ENCODE results near the gene SNAI1.

SNAI1 gene

DNA sequence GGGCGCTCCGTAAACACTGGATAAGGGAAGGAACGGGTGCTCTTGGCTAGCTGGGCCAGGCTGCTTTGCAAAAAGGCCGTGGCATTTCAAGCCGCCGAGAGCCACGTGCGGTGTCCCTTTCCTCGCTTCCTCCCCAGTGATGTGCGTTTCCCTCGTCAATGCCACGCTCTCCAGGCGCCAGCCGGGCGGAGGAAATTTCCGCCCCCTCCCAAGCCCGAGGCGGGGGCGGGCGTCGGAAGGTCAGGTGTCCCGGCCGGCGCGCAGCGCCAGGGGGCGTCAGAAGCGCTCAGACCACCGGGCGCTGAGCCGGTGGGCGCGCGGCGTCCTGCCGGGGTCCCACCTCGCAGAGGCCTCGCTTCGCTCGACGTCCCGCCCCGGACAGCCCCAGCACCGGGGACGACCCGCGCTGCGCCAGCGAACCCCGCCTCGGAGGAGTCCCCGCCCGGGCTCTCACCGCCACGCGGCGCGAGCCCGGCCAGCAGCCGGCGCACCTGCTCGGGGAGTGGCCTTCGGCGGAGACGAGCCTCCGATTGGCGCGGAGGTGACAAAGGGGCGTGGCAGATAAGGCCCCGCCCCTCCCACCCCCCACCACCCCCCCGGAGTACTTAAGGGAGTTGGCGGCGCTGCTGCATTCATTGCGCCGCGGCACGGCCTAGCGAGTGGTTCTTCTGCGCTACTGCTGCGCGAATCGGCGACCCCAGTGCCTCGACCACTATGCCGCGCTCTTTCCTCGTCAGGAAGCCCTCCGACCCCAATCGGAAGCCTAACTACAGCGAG, at the start of gene SNAI1:
SNAI1 (plus strand) TSS at position 635 of the 777 bp plus-strand sequence; CDS start at position 715, 80 bp downstream.
- Histone ChIP-seq H3K4me3 (ENCODE audit: low read depth, low read length) (peak within 1 kb of the TSS; percentile 99), H3K27ac (ENCODE audit: low read depth, low read length) (peak within 1 kb of the TSS; percentile 5; the same call in 1 of the 2 replicates), H2AFZ (ENCODE audit: low read length, unreplicated experiment) (no peak within 1 kb of the TSS), H3K4me1 (ENCODE audit: control insufficient read depth, insufficient read depth, low read length, unreplicated experiment) (peaks cover 31% of the 10 kb centered on the region), H3K27me3 (ENCODE audit: insufficient read depth, low read length) (no peaks in the 10 kb centered on the region), H3K79me2 (ENCODE audit: control insufficient read depth, insufficient read depth, low read length, unreplicated experiment) (peaks cover 44% of the 10 kb centered on the region), H3K36me3 (ENCODE audit: insufficient read depth, low read length) (no peaks in the 10 kb centered on the region; the same call in 1 of the 2 replicates)

- Histone ChIP-seq H2AFZ (ENCODE audit: low read length, unreplicated experiment) (peak overlapping the region; percentile 44), H3K4me3 (ENCODE audit: low read depth, low read length) (peak overlapping the region; percentile 93), H3K27ac (ENCODE audit: low read depth, low read length) (no peak overlapping the region)
Observed at GRCh38 chr20:49935746-49936152, 47.0 kb upstream of the SNAI1 start.

GRCh38 chr20:49936153-49937026, 46.4 kb upstream of the SNAI1 start, which contains the start of gene RNF114:
Gene RNF114, plus strand, starts transcription at chr20:49936397. Its CDS starts 16 bp downstream, at chr20:49936413.
- H2AFZ ChIP-seq (ENCODE audit: low read length, unreplicated experiment) = peak within 1 kb of the TSS; percentile 44

More at GRCh38 chr20:49935746-49936152, 47.0 kb upstream of the SNAI1 start:
- peaks cover 22% of the 10 kb centered on the region for H3K4me1 ChIP-seq (ENCODE audit: control insufficient read depth, insufficient read depth, low read length, unreplicated experiment)
- H3K27me3 ChIP-seq (ENCODE audit: insufficient read depth, low read length) = no peaks in the 10 kb centered on the region
- peaks cover 6% of the 10 kb centered on the region for H3K36me3 ChIP-seq (ENCODE audit: insufficient read depth, low read length)
- H3K79me2 ChIP-seq (ENCODE audit: control insufficient read depth, insufficient read depth, low read length, unreplicated experiment) = peaks cover 44% of the 10 kb centered on the region

GRCh38 chr20:49937027-49937929, 45.5 kb upstream of the SNAI1 start:
- H2AFZ ChIP-seq (ENCODE audit: low read length, unreplicated experiment) = no peak overlapping the region
- H3K36me3 ChIP-seq (ENCODE audit: insufficient read depth, low read length) = peaks cover 11% of the 10 kb centered on the region
- H3K4me1 ChIP-seq (ENCODE audit: control insufficient read depth, insufficient read depth, low read length, unreplicated experiment) = peaks cover 22% of the 10 kb centered on the region
- H3K27ac ChIP-seq (ENCODE audit: low read depth, low read length) = peak overlapping the region; percentile 58
- H3K79me2 ChIP-seq (ENCODE audit: control insufficient read depth, insufficient read depth, low read length, unreplicated experiment) = peaks cover 59% of the 10 kb centered on the region
- H3K27me3 ChIP-seq (ENCODE audit: insufficient read depth, low read length) = no peaks in the 10 kb centered on the region
- H3K4me3 ChIP-seq (ENCODE audit: low read depth, low read length) = peak overlapping the region; percentile 93

More at GRCh38 chr20:49936153-49937026, 46.4 kb upstream of the SNAI1 start, which contains the start of gene RNF114:
- Histone ChIP-seq H3K27me3 (ENCODE audit: insufficient read depth, low read length) (no peaks in the 10 kb centered on the region), H3K4me3 (ENCODE audit: low read depth, low read length) (peak within 1 kb of the TSS; percentile 93), H3K4me1 (ENCODE audit: control insufficient read depth, insufficient read depth, low read length, unreplicated experiment) (peaks cover 22% of the 10 kb centered on the region), H3K27ac (ENCODE audit: low read depth, low read length) (peak within 1 kb of the TSS; percentile 36), H3K79me2 (ENCODE audit: control insufficient read depth, insufficient read depth, low read length, unreplicated experiment) (peaks cover 50% of the 10 kb centered on the region), H3K36me3 (ENCODE audit: insufficient read depth, low read length) (peaks cover 8% of the 10 kb centered on the region)

DNA sequence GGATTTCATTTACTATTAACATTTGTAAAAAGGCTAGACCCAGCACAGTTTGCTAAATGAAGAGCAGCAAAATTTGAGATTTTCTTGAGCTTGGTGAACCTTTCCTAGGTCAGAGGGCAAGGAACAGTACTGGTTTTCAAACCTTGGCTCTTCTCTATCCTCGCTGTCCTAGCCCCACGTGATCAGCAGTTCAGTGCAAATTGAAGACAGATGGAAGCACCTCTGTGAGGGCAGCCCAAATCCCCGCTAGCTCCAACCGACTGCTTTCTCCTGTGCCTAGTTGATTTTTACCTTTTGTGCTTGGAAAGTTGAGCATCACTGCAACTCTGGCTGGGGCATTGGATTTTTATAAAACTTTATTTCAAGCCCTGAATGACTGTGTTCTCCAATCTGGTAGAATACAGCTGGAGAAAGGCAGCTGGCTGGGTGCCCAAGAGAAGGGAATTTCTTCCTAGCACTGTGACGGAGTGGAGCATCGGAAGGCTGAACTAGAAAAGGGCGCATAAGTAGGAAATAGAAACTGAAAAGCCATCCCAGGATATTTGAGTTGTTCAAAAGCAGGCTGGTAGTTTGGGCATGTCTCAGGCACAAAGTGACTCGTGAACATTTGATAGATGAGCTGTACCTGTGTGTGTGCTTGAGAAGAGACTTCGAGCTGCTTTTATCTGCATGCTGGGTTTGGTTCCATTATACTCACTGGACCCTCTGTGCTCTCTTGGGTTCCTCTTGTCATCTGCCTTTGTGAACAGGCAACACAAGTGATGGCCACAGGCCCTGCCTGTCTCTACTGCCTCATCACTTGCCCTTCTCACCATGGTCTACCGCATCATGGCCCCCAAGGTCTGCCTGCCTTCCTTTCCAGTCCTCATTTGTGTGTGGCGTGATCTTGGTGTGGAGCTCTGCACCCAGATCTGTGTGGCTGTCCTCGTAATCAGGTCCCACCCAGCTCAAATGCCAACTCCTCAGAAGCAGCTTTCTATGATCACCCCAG, 44.3 kb upstream of the SNAI1 start:
- Histone ChIP-seq H3K27me3 (ENCODE audit: insufficient read depth, low read length) (no peaks in the 10 kb centered on the region), H3K36me3 (ENCODE audit: insufficient read depth, low read length) (peaks cover 16% of the 10 kb centered on the region), H3K79me2 (ENCODE audit: control insufficient read depth, insufficient read depth, low read length, unreplicated experiment) (peaks cover 70% of the 10 kb centered on the region), H2AFZ (ENCODE audit: low read length, unreplicated experiment) (no peak overlapping the region), H3K27ac (ENCODE audit: low read depth, low read length) (peak overlapping the region; percentile 58), H3K4me1 (ENCODE audit: control insufficient read depth, insufficient read depth, low read length, unreplicated experiment) (peaks cover 22% of the 10 kb centered on the region), H3K4me3 (ENCODE audit: low read depth, low read length) (peak overlapping the region; percentile 93)

GRCh38 chr20:49941456-49941855, 41.3 kb upstream of the SNAI1 start:
- Histone ChIP-seq H2AFZ (ENCODE audit: low read length, unreplicated experiment) (no peak overlapping the region), H3K36me3 (ENCODE audit: insufficient read depth, low read length) (peaks cover 28% of the 10 kb centered on the region), H3K79me2 (ENCODE audit: control insufficient read depth, insufficient read depth, low read length, unreplicated experiment) (peaks cover 88% of the 10 kb centered on the region), H3K27ac (ENCODE audit: low read depth, low read length) (no peak overlapping the region), H3K4me1 (ENCODE audit: control insufficient read depth, insufficient read depth, low read length, unreplicated experiment) (peaks cover 22% of the 10 kb centered on the region), H3K27me3 (ENCODE audit: insufficient read depth, low read length) (no peaks in the 10 kb centered on the region), H3K4me3 (ENCODE audit: low read depth, low read length) (no peak overlapping the region)

- Histone ChIP-seq H3K79me2 (ENCODE audit: control insufficient read depth, insufficient read depth, low read length, unreplicated experiment) (peaks cover 79% of the 10 kb centered on the region), H3K4me3 (ENCODE audit: low read depth, low read length) (no peak overlapping the region), H3K4me1 (ENCODE audit: control insufficient read depth, insufficient read depth, low read length, unreplicated experiment) (peaks cover 22% of the 10 kb centered on the region), H3K36me3 (ENCODE audit: insufficient read depth, low read length) (peaks cover 32% of the 10 kb centered on the region), H3K27me3 (ENCODE audit: insufficient read depth, low read length) (no peaks in the 10 kb centered on the region), H3K27ac (ENCODE audit: low read depth, low read length) (no peak overlapping the region), H2AFZ (ENCODE audit: low read length, unreplicated experiment) (no peak overlapping the region)
Observed at GRCh38 chr20:49942303-49942702, 40.5 kb upstream of the SNAI1 start.

- peaks cover 32% of the 10 kb centered on the region for H3K36me3 ChIP-seq (ENCODE audit: insufficient read depth, low read length)
- no peak overlapping the region for H3K27ac ChIP-seq (ENCODE audit: low read depth, low read length)
- H3K4me1 ChIP-seq (ENCODE audit: control insufficient read depth, insufficient read depth, low read length, unreplicated experiment) = peaks cover 17% of the 10 kb centered on the region
- H2AFZ ChIP-seq (ENCODE audit: low read length, unreplicated experiment) = no peak overlapping the region
- H3K4me3 ChIP-seq (ENCODE audit: low read depth, low read length) = no peak overlapping the region
- peaks cover 73% of the 10 kb centered on the region for H3K79me2 ChIP-seq (ENCODE audit: control insufficient read depth, insufficient read depth, low read length, unreplicated experiment)
- no peaks in the 10 kb centered on the region for H3K27me3 ChIP-seq (ENCODE audit: insufficient read depth, low read length)
Observed at GRCh38 chr20:49942942-49943341, 39.8 kb upstream of the SNAI1 start.

GRCh38 chr20:49945306-49945700, 37.5 kb upstream of the SNAI1 start:
- Histone ChIP-seq H3K79me2 (ENCODE audit: control insufficient read depth, insufficient read depth, low read length, unreplicated experiment) (peaks cover 52% of the 10 kb centered on the region), H3K4me1 (ENCODE audit: control insufficient read depth, insufficient read depth, low read length, unreplicated experiment) (peaks cover 15% of the 10 kb centered on the region), H3K4me3 (ENCODE audit: low read depth, low read length) (no peak overlapping the region), H3K27me3 (ENCODE audit: insufficient read depth, low read length) (no peaks in the 10 kb centered on the region), H3K27ac (ENCODE audit: low read depth, low read length) (no peak overlapping the region), H3K36me3 (ENCODE audit: insufficient read depth, low read length) (peaks cover 26% of the 10 kb centered on the region), H2AFZ (ENCODE audit: low read length, unreplicated experiment) (no peak overlapping the region)

Data from ACC112 (cell line).